DOHH2 (cell line): ENCODE data around the gene CTNNBIP1.

Experiments
- EZH2phosphoT487 ChIP-seq: fragments of 200-600 bp; sonication (generic); IDR thresholded peaks from 2 replicates; pipeline ENCODE4 v1.6.1; 2017; ENCODE audit warnings: borderline replicate concordance, mild to moderate bottlenecking, antibody characterized with exemption, low read length, moderate library complexity, mixed read lengths
- TF ChIP-seq, protein P1 (sequence below): fragments of 200-600 bp; sonication (generic); IDR thresholded peaks from one replicate; pipeline ENCODE4 v1.5.1; 2014; ENCODE audit warnings: antibody characterized with exemption, mild to moderate bottlenecking, low read depth, low read length; ENCODE audit not compliant: poor library complexity, severe bottlenecking

DNA sequence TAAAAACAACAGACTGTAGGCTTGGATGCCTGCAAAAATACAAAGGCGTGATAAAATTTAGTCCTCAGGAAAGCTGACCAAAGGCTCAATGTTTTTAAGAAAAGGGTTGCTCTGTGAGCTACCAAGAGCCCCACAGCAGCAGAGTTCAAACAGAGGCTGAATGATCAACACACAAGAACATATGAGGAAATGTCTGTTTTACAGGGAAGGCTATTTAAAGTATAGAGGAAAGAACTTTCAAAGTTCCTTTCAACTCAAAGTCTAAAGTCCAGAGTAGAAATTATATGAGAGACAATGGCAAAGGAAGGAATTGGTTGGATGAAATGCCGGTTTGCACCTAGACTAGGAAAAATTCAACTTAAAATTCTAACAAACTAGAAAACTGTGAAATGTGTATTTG is 94.9 kb downstream of the CTNNBIP1 start:
- TF ChIP-seq, protein P1, sequence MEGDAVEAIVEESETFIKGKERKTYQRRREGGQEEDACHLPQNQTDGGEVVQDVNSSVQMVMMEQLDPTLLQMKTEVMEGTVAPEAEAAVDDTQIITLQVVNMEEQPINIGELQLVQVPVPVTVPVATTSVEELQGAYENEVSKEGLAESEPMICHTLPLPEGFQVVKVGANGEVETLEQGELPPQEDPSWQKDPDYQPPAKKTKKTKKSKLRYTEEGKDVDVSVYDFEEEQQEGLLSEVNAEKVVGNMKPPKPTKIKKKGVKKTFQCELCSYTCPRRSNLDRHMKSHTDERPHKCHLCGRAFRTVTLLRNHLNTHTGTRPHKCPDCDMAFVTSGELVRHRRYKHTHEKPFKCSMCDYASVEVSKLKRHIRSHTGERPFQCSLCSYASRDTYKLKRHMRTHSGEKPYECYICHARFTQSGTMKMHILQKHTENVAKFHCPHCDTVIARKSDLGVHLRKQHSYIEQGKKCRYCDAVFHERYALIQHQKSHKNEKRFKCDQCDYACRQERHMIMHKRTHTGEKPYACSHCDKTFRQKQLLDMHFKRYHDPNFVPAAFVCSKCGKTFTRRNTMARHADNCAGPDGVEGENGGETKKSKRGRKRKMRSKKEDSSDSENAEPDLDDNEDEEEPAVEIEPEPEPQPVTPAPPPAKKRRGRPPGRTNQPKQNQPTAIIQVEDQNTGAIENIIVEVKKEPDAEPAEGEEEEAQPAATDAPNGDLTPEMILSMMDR = no peak
- TF ChIP-seq EZH2phosphoT487 = no peak
